Stimulated activated CD8-positive, alpha-beta memory T cell treated with anti-CD3 and anti-CD28 coated beads, Interleukin-12 subunit alpha, Interleukin-12 subunit beta, amount 100 ng/mL, for 4 hours (primary cell): ENCODE data around the gene FCHSD1.
A peak's percentile ranks its signal among the peaks of the same experiment; 100 is the strongest.

Experiments used
- DNase-seq: peaks from one replicate; pipeline ENCODE4 v3.0.0-alpha.2; 2020; ENCODE audit warnings: low read depth

The FCHSD1 gene

DNA sequence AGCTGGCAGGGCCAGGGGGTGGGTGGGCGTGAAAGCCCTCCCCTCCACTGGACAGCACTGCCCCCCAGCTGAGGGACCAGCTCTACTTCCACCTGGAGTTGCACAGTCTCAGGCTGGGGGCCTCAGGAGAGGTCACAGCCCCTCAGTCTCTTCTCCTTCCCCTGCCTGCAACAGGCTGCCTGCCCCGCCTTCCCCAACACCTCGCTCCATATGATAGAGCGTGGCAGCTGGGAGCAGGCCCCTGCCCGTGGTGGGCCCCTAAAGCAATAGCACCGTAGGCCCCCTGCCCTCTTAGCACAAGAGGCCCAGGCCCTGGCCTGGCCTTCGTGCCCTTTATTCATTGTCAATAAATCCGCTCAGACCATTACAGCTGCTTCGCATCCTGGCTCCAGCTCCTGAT lies 10.5 kb downstream of the FCHSD1 start:
- DNase-seq, result no peak

DNA sequence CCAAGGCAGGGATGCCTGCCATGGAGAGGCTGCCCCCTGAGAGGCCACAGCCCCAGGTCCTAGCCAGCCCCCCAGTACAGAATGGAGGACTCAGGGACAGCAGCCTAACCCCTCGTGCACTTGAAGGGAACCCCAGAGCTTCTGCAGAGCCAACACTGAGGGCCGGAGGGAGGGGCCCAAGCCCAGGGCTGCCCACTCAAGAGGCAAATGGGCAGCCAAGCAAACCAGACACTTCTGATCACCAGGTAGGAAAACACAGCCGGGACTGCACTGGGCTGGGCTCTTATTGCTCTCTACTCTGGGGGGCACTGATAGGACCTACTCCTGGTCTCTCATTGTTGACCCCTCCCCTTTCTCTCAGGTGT lies 11.2 kb downstream of the FCHSD1 start:
- no peak for DNase-seq

DNA sequence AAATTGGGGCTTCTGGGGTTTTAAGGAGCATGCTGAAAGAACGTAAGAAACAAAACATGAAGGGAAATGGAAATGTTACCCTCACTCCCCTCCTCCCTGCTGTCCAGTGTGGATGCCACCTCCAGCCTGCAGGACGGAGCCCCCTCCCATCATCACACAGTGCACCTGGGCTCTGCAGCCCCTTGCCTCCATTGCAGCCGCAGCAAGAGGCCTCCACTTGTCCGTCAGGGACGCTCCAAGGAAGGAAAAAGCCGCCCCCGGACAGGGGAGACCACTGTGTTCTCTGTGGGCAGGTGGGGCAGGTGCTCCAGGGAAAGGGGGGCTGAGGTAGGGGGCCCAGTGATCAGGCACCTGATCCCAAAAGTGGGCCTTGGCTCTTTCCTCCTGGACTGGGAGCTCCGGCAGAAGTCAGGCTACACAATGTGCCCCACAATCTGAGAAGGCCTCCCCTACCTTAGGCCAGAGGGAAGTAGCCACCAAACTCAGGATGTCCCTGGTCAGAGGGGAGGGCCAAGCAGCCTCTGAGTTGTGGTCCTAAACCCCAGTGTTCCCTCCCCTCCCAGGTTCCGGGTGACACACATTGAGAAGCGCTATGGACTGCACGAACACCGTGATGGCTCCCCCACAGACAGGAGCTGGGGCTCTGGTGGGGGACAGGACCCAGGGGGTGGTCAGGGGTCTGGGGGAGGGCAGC lies 11.7 kb downstream of the FCHSD1 start:
- no peak for DNase-seq

DNA sequence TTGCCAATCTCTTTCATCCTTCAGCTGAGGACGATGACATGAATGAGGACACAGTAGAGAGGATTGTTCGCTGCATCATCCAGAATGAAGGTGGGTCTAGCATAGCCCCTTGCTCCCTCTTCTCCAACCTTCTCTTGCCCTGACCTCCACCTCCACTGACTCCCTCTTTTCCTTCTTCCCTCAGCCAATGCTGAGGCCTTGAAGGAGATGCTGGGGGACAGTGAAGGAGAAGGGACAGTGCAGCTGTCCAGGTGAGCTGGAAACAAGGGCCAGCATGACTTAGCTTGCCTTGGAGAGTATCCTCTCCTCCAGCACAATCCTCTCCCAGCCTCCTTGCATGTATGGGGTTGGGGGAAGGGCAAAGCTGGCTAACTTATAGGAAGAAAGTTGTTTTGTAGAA lies 12.4 kb downstream of the FCHSD1 start:
- DNase-seq, result no peak

DNA sequence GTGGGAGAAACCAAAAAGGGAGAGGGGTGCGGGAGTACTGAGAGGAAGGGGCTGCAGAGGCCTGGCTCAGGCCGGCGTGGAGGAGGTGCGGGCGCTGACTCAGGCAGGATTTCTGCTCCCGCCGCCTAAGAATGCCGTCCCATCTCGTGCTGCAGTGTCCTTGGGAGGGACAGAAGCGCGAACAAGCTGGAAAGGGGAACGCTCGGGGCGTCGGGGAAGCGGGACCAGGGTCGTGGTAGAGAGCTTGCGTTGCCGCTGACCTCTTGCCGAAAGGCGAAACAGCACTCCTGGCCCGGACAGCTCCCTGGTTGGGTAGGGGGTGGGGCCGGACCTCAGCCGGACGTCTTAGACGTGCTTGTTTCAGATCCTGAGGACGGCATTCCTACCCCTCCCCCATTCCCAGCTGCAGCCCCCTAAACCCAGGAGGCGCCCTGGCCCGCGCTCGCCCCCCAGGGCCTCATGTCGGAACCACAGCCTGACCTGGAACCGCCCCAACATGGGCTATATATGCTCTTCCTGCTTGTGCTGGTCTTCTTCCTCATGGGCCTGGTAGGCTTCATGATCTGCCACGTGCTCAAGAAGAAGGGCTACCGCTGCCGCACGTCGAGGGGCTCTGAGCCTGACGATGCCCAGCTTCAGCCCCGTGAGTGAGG lies 13.3 kb downstream of the FCHSD1 start:
- peak; percentile 32 for DNase-seq

- DNase-seq, result peak; percentile 43
Measured at GRCh38 chr5:141637123-141637766, 14.0 kb downstream of the FCHSD1 start.

GRCh38 chr5:141636413-141637122 lies 14.7 kb downstream of the FCHSD1 start, which contains the start of the genes HDAC3 and RELL2:
HDAC3 (minus strand) TSS chr5:141636849; CDS start chr5:141636790, 59 bp downstream.
RELL2 (plus strand) TSS chr5:141636997; CDS start chr5:141638226, 1,229 bp downstream.
- DNase-seq, result peak; percentile 90

DNA sequence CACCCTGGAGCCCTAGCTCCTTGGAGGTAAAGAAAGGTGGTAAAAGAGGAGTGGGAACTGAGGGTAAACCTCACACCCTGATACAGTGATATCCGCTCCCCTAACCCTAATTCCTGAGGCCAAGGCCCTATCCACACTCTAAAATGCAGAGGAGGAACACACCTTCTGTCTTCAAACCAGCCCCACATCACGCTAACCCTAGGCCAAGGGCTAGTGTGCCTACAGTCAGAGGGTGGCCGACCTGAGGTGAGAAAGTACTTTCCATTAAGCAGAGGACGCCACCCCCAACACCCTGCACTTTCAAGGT lies 15.2 kb downstream of the FCHSD1 start:
- DNase-seq, result no peak

GRCh38 chr5:141635646-141636045 lies 15.6 kb downstream of the FCHSD1 start:
- no peak for DNase-seq

- DNase-seq, result no peak
Measured at GRCh38 chr5:141634720-141635119, 16.5 kb downstream of the FCHSD1 start.

GRCh38 chr5:141633871-141634561 lies 17.2 kb downstream of the FCHSD1 start:
- DNase-seq, result no peak

DNA sequence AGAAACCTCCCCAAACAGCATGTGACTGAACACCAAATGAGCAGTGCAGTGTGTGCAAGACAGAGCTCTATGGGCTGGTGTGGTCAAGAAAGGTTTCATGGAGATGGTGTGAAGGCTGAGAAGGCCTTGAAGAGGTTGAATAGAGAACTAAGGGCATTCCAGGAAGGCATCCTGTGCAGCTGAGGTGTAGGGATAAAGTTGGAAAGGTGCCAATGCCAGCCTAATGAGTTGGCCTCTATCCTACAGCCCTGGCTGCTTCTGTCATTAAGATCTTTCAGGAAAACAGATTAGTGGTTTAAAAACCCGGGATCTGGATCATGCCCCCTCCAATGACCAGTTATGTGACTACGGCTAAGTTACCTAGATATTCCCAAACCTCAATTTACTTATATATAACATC lies 18.6 kb downstream of the FCHSD1 start:
- DNase-seq, result no peak

GRCh38 chr5:141630570-141631140 lies 20.6 kb downstream of the FCHSD1 start:
- DNase-seq, result no peak

DNA sequence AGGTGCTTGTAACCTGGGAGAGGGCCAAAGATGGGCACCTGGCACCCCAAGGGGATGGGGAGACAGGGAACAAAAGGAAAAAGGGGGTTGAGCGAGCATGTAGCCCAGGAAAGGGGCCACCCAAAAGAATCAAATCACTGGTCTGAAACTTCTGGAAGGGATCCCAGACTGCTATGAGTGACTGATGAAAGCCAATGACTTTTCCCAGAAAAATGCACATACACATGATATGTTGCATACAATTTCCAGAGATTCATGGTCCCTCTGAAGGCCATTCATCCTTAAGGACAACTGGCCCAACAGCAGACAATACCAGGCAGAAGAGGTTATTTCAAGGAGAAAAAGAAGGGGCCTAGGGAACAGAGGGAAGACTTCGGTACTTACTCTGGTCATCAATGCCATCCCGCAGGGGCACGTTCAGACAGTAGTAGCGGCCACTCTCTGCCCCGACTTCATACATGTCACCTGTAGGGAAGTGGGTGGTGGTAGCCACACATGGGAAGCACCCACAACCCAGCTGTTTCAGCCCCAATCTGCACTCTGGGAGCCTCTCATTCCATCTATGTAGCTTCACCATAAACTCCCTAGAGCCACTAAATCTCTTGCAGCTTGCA lies 22.9 kb downstream of the FCHSD1 start:
- no peak for DNase-seq

DNA sequence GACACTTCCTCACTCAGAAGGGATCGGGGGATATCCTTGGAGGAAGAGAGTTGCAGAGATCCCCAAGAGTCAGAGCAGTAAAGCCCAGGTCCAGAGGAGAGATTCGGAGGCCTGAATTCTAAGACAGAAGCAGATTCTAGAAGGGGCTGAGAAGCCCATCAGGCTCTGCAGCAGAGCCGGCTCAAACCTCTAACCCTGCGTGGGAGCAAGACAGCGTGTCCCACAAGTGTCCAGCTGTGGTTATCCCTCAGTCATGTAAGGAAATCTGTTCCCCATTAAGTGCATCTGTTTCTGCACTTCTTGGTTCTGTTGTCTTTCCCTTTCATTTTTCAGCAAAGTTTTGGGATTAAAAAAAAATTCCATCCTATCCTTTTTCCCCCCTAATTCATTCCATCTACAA lies 27.6 kb downstream of the FCHSD1 start:
- DNase-seq, result no peak

DNA sequence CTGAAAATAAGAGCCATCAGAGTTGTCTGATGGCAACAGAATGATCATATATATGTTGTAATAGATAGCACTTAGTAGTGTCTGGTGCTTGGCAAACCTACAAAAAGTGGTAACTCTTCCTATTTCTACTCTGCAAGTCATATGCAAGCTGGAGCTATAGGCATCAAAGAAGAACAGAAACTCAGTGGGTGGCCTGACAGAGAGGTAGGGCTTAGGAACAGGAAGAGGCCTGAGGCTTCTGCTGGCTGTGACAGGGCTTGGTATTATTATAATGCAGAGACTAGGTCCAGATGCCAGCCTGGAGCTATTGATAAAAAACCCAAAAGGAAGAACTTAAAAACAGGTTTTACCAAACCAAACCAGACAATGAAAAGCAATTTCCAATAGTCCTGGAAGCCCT lies 28.0 kb downstream of the FCHSD1 start:
- DNase-seq, result no peak

- peak; percentile 99 for DNase-seq
Measured at GRCh38 chr5:141618804-141619554, 32.2 kb downstream of the FCHSD1 start, which contains the start of gene DIAPH1. DIAPH1 (minus strand) TSS chr5:141619000; CDS start chr5:141618914, 86 bp downstream.

DNA sequence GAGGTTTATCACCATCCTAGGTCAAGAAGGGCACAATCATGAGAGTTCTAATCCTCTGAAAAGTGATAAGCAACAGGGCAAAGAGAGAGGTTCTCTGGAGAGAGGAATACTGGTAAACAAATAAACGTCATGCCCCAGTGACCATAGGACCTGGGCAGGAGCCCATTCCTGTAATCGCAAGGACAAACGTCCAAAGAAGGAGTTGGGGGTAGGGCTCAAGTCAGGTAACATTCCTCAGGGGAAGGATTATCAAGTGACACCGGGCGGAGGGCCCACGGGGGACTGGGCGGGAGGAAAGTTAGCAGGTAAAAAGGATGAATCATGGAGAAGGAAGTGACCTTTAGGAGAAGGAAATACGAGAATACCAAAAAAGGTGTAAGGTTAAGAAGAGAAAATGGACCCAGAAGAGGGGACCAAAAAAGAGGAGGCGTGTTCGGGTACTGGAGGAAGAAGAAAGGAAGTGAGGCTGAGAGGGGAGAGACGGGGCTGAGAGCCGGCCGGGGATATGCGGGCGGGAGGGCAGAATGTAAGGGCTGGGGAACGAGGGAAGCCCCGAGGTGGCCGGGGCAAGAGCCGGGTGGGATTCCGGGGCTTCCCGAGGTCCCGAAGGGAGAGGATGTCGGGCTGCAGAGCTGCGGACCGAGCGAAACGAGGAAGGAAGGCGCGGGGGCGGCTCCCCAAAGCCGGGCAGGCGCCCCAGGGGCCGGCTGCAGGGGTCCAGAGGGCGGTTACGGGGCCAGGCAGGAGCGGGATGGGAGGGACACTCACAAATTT lies 33.0 kb downstream of the FCHSD1 start:
- DNase-seq, result peak; percentile 39

DNA sequence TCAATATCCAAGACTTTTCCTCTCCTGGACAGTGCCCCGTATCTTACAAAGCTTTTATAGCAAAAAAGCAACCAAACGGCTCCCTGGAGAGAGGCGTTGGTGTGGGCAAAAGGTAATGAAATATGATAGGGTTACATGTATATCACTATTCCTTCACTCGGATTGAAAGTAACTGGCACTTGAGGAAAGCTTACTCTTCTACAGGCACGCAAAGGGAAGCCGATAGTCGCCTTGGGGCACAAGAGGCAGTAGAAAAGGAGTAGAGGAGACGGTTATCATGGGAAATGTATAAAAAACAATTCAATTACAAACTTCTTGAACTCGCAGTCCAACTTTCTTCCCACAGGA lies 33.6 kb downstream of the FCHSD1 start:
- no peak for DNase-seq

DNA sequence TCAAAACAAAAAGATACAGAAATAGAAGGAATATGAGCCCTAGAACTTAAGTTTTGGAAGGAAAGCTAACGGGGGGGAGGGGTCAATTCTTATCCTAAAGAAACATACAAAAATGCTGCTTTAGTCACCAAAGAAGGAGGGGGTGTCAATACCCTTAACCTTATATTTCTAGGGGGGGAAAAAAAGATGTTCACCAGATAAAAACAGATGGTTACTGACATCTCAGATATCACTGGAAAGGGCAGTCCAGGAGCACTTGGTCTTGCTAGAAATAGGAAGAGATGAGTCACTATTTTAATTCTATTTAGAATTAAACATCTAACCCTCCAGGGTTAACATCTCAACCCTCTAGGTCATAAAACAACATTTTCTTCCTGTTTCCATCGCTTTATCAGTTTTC lies 34.1 kb downstream of the FCHSD1 start:
- DNase-seq, result no peak
